Fibroblast of gingiva (primary cell): ENCODE results near the gene SLC5A11.
"Not testable (repeated sequence)": the region's sequence is repeated elsewhere in the genome, so short reads cannot be mapped to it uniquely, and the experiment has no call there.

ENCODE experiments used
- DNase-seq: peaks from one replicate; pipeline ENCODE4 v3.0.0-alpha.2; 2011; ENCODE audit warnings: low read depth

The SLC5A11 gene

DNA sequence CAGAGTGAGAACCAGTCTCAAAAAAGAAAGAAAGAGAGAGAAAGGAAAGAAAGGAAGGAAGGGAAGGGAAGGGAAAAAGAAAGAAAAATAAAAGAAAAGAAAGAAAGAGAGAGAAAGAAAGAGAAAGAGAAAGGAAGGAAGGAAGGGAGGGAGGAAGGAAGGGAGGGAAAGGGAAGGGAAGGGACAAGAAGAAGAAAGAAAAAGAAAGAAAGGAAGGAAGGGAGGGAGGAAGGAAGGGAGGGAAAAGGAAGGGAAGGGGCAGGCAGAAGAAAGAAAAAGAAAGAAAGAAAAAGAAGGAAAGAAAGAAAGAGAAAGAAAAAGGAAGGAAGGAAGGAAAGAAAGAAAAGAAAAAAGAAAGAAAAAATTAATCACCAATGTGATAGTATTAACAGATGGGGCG, 15.7 kb downstream of the SLC5A11 start:
- no peak for DNase-seq

DNA sequence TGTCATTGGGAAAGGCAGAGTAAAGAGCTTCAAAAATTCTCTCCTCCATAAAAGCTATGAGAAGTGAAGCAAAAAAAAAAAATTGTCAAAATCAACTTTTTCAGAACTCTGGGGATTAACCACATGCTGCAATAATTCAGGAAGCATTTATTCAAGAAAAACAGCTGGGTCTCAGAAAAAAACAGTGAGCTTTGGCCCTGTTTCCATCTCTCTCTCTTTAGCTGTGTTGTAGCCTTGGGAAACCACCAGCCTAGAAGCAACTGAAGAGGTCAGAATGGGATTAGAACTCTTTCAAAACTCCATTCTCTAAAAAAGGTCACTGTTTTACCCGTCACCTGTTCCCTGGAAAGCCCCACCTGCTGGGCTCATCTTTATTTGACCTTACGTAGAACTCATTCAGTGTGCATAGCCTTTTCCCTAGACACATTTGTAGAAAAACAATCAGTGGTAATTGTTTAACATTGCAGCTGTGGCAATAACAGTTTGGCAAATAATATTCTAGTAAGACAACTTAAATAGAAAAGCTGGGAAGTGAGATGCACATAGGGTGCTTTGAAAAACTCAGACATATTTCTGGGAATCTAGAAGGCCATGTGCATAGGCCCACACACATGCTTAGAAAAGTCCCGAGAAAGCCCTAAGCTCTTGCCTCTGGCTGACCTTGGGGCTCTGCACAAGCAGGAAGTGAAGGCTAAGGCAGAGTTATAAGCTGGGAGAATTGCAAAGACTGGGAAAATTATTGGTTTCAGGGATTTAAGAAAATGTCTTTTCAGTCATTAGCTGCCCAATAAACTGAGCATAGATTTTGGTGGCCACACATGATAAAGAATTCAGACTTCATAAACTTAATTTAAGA, 18.0 kb downstream of the SLC5A11 start:
- no peak for DNase-seq

DNA sequence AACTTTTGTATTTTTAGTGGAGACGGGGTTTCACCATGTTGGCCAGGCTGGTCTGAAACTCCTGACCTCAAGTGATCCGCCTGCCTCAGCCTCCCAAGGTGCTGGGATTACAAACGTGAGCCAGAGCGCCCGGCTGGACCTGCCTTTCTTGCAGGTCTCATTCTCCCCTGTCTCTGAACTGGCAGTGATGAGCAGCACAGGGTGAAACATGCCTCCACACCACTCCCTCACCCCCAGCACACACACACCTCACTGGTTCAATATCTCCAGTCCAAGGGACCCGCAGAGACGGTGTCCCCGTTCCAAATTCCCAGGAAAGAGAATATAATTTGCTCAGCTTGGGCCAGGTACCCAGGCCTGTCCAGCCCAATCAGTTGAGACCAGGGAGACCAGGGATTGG, 23.3 kb downstream of the SLC5A11 start:
- no peak for DNase-seq

DNA sequence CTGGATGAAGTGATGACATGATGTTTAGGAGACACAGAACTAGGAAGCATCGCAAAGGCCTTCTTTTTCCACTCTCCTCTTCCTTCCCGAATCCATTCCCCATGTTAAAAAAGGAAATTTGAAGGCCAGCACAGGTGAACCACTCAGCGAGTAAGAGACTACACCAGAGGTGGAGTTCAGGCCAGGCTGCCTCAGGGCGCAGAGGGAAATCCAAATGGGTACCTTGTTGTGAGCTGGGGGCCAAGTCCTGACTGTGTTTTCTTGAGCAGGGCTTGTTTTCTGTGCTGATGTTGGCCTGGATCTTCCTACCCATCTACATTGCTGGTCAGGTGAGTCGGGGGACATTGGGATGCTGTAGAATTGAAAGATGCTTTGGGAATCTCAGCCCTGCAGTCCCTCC, 26.1 kb downstream of the SLC5A11 start:
- no peak for DNase-seq

DNA sequence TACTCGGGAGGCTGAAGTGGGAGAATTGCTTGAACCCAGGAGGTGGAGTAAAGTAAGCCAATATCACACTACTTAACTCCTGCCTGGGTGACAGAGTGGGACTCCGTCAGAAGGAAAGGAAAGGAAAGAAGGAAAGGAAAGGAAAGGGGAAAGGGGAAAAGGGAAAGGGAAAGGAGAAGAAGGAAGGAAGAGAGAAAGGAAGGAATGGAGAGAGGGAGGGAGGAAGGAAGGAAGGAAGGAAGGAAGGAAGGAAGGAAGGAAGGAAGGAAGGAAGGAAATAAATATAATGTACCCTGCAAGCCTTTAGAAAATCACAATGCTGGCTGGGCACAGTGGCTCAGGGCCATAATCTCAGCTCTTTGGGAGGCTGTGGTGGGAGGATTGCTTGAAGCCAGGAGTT, 27.3 kb downstream of the SLC5A11 start:
- no peak for DNase-seq

DNA sequence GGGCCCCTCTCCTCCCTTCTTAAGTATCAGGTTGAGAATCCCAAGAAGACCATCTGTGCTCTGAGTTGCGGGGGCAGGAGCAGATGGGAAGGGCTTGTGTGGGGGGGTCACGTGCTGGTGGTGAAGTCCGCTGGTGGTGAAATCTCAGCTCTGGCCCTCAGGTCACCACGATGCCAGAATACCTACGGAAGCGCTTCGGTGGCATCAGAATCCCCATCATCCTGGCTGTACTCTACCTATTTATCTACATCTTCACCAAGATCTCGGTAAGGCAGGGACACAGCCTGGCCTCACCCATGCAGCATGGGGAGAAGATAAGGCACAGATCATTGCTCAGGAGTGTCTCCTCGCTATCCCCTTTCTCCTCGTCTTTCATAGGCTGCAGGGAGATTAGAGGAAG, 29.7 kb downstream of the SLC5A11 start:
- DNase-seq: no peak

DNA sequence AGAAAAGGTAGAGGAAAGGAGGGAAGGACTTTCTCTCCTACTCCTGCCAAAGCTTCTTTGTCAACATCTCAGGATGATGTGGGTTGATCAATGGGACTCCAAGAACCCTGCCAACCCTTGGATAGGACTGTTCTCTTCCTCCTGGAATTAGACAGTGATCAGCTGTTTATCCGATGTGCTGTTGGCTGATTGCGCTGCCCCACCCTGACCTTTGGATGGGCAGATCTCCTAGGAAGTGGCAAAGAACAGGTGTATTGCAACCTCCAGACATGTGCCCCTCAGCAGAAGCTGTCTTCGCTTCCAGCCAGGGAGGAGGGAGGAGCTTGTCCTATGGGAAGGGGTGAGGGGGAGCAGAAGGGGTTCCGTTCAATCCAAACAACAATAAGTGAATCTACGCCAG, 30.5 kb downstream of the SLC5A11 start:
- DNase-seq: no peak

DNA sequence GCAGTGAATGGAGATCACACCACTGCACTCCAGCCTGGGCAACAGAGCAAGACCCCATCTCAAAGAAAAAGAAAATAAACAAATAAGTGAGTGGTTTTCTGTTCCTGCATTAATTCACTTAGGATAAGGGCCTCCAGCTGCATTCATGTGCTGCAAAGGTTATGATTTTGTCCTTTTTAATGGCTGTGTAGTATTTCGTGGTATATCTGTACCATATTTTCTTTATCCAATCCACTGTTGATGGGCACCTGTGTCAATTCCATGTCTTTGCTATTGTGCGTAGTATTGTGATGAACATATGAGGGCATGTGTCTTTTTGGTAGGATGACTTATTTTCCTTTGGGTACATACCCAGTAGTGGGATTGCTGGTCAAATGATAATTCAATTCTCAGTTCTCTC, 33.9 kb downstream of the SLC5A11 start:
- no peak for DNase-seq

DNA sequence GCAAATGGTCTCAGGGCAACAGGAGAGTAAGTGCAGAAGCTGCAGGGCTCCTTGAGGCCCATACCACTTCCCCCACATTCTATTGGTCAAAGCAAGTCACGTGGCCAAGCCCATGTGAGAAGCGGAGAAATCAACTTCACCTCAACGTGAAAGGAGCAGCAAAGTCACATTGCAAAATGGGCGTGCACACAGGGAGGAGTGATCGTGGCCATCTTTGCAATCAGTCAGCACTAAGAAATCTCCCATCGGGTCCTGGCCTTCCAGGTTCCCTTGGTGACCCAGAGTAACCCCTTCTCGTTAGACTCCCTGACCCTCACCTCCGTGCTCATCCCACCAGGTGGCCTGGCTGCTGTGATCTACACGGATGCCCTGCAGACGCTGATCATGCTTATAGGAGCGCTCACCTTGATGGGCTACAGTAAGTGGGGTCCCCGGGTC, 38.0 kb downstream of the SLC5A11 start:
- DNase-seq: no peak

DNA sequence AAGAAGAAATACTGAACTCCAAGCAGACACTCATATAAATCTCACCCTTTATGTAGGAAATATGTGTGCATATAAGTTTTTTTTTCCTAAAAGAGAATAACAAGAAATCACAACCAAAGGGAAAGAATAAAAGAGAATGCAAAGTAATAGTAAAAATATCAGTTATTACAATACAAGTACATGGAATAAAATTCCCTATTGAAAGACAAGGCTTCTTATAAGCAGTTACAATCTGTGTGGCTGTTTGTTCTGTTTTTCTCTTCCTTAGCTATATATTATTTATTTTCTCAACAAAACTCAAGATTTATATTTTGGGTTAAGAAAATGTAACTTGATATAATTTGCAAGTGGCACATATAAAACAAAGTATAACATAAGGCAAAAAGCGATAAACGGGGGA, 41.7 kb downstream of the SLC5A11 start:
- no peak for DNase-seq

DNA sequence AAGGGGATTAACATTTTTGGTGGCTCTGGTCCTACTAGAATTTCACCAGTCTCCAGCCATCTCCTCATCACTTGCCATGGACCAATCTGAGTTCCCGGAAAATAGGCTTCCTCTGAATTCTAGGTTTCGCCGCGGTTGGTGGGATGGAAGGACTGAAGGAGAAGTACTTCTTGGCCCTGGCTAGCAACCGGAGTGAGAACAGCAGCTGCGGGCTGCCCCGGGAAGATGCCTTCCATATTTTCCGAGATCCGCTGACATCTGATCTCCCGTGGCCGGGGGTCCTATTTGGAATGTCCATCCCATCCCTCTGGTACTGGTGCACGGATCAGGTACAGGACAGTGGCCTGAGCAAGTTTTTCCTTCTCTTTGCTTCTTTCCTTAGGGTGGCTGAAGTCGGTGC, 45.0 kb downstream of the SLC5A11 start:
- DNase-seq: no peak

DNA sequence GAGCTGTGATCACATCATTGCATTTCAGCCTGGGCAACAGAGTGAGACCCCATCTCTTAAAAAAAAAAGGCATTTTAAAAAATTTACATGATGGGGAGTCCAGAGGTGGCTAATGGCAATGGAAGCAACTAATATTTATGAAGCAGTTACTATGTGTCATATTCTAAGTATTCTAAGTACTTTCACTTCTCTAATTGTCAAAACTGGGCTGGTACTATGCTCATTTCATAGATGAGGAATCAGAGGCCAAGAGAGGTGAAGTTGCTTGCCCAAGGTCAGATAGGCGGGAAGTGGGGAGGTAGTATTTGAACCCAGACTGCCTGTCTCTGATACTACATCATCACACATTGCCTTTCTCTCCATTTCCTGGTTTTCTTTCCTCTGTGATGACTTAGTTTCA, 50.7 kb downstream of the SLC5A11 start:
- DNase-seq: no peak

DNA sequence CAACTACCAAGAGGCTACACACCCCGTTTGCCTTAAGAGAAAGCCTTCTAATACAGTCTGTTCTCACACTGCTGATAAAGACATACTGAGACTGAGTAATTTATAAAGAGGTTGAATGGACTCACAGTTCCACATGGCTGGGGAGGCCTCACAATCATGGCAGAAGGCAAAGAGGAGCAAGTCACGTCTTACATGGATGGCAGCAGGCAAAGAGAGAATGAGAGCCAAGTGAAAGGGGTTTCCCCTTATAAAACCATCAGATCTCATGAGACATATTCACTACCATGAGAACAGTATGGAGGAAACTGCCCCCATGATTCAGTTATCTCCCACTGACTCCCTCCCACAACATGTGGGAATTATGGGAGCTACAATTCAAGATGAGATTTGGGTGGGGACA, 51.8 kb downstream of the SLC5A11 start:
- not testable (repeated sequence) for DNase-seq

DNA sequence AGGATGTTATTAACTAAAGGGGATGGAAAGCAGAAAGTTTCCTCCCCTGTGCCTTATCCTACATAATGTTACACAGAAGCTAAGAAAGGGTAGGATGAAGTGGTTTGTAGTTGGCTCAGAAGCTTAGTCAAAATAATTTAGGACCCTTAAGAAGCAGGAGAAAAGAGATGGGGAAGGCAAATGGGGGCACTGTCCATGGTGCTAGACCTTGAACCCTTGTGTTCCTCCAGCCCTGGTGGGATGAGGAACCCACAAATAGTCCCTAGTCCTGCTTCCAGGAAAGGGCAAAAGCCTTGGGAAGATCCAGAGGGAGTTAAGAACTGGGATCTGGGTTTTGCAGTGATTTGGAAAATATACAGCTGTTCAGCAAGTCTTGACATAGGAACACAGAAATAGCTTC, 54.5 kb downstream of the SLC5A11 start:
- DNase-seq: no peak

DNA sequence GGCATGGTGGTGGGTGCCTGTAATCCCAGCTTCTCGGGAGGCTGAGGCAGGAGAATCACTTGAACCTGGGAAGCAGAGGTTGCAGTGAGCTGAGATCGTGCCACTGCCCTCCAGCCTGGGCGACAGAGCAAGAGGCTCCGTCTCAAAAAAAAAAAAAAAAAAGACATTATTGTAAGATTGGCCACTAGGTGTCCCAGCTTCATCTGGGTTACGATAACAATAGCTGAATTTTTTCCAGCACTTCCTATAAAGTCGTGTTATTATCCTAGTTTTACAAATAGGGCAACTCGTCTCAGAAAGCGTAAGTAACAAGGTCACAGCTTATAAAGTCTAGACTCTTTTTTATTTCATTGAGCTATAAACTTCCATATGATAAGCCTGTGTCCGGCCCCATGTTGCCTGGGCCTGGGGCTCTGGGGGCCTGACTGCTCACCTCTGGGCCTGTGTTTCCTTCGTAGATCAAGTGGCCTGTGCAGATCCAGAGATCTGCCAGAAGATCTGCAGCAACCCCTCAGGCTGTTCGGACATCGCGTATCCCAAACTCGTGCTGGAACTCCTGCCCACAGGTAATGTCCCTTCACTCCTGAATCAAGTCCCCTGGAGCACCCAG, 60.5 kb downstream of the SLC5A11 start:
- peak; percentile 21 for DNase-seq

DNA sequence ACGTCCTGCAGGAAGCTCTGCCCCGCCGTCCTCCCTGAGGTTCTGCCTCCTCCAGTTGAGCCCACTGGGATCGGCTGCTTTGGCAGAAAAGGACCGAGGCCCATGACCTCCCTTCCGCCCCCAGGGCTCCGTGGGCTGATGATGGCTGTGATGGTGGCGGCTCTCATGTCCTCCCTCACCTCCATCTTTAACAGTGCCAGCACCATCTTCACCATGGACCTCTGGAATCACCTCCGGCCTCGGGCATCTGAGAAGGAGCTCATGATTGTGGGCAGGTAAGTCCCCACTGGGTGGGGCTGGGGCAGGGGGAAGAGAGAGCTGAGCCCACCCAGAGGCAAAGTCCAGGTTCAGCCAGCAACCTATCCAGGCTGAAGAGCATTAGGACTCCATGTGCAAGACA, 61.1 kb downstream of the SLC5A11 start:
- no peak for DNase-seq

DNA sequence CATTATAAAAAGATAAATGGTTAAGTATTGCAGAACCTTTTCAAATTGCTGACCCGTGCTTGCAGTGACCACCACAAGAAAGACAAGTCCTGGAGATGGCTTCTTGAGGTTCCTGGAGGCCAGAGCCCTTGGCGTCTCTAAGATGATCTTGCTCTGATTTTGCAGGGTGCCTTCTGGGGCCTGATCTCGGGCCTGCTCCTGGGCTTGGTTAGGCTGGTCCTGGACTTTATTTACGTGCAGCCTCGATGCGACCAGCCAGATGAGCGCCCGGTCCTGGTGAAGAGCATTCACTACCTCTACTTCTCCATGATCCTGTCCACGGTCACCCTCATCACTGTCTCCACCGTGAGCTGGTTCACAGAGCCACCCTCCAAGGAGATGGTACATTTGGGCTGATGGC, 63.0 kb downstream of the SLC5A11 start:
- DNase-seq: no peak

DNA sequence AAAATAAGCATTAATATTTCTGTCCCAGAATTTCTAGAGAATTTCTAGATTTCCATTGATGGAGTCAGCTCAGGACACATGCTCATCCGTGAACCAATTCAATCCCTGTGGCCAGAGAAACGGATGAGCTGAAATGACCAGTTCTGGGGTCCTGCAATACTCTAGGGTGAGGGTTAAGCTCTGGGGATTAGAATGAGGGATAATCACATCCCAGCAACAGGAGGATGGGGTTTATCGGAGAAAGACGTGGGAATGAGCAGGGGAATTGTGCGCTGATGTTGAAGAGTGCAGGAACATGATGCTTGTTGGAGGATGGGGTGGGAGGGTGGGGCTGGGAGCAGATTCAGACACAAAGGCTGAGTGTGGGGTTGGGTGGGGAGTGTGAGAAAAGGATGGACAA, 64.1 kb downstream of the SLC5A11 start:
- no peak for DNase-seq

DNA sequence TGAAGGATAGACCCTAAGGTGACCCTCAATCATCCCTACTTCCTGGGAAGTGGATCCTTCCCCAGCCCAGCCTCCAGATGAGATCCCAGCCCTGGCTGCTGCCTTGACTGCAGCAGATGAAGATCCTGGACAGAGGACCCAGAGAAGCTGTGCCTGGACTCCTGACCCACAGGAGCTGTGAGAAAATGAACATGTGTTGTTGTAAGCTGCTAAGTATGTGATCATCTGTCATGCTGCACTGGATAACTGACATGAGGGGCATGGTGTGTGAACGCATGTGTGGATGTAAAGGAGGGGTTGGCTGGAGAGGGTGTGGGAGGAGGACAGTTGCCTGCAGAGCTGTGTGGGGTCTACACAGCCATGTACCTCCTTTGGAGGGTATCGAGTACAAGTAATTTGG, 69.3 kb downstream of the SLC5A11 start:
- DNase-seq: no peak

DNA sequence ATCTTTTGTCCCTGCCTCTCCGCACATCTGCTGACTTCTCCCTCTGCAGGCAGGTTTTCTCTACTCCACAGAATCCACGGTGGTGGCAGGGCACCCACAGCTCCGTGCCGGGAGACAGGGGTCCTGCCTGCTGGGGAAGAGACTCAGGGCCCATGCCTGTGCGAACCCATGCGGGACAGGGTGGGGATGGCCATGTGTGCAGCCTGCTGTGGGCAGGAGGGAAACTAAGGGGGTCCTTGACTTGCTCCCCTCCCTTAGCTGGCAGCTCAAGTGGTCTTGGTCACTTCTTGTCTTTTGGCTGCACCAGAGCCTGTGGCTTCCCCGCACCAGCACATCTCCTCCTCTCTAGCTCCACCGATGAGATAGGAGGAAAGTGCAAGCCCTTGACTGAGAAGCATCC, 69.8 kb downstream of the SLC5A11 start:
- no peak for DNase-seq

DNA sequence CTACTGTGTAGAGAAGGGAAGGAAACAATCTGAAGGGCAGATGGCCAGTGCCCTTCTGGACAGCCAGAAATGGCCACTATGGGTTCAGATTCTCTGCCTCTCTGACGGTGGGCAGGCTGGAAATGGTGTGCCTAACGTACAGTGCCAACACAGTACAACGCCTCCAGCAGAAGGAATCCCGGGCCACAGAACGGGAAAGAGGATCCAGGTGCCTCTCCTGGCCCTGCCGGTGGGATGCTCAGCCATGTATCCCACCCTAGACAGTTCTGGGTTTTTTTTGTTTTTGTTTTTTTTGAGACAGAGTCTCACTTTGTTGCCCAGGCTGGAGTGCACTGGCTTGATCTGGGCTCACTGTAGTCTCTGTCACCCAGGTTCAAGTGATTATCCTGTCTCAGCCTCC, 71.5 kb downstream of the SLC5A11 start:
- DNase-seq: no peak

DNA sequence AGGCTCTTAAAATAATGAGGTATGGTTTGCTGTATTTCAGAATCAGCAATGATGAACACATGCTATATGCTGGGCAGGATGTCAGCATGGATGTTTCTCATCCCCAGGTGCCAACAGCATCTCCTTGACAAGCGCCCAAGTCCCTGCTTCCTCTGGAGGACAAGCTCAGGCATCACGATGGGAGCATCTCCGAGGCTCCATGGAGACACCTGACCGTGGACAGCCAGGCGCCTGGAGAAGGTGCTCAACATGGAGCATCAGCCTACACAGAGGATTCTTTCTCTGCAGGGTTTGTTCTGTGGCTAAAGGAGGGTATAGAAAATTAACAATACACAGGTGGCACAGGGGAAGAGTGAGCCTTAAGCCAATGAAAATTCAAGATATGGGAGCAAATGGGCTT, 72.1 kb downstream of the SLC5A11 start:
- no peak for DNase-seq

DNA sequence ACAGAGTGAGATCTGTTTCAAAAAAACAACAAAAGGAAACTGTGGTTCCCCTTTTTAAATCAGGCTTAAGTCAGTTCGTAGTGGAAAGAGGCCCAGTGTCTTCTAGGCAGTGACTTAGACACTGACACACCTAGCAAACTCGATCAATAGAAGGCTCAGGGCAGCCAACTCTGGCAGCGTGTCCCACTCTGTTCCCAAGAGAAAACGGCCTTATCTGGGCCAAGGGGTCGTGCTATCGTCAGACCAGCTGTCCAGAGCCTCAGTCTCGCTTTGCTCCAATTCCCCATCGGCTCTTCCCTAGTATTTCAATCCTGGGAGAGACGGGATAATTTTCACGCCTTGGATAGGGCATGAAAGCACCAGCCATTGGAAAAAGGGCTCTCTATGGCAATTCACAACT, 72.9 kb downstream of the SLC5A11 start:
- DNase-seq: no peak

DNA sequence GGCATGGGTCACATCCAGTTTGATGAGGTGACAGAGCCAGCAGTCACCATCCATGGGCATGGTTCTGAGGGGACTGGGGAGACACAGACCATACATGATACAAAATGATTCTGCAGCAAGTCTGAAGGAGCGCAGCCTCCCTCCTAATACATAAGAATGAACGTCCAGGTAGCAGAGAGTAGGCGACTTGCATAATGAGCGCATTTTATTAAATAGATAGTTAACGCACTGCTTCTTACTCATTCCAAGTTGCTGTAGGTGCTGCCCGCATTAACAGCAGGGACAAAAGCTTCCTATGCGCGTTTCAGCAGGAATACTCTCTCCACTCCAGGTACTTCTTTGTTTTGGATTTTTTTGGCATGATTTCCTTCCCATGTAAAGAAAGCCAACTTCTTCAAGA, 73.8 kb downstream of the SLC5A11 start:
- DNase-seq: no peak
